ENCODE results near the gene IL23R. TPM values are rescaled to one million over a fixed set of nuclear protein-coding genes. Genes with fewer than 3 reads are reported as not detected.

Gene IL23R
- total RNA-seq, 1 donor from 2014 or later, result not detected

DNA sequence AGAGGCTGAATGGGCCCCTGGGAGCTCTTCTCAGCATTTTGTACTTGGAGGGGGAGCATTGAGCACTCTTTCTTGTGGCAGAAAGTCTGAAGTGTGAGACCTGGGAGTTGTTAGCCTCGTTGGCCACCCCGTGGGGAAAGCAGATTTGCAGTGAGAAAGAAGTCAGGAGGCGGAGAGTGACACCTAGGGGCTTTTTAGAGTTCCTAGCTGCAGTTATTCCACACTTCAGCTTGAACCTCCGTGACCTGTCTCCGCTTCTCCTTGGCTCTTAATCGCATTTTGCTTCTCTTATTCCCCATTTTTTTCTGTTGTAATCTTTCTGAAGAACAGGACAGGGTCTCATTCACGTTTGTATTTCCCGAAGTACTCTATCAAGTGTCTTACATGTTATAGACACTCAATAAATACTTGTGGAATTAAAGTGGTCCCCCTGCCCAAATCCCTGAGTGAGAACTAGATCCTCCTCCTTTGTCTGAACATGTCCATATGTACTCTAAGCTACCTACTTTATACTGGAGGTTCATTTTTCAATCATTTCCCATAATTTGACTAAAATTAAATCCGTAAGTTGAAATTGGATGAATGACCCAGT, 17.0 kb upstream of the IL23R start:
- DNase-seq, result peak; percentile 83

DNA sequence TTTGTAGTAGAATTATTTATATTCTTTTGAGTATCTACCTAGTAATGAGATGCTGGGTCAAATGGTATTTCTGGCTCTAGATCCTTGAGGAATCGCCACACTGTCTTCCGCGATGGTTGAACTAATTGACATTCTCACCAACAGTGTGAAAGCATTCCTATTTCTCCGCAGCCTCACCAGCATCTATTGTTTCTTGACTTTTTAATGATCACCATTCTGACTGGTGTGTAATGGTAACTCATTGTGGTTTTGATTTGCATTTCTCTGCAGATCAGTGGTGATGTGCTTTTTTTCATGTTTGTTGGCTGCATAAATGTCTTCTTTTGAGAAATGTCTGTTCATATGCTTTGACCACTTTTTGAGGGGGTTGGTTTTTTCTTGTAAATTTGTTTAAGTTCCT, 15.3 kb upstream of the IL23R start:
- no peak for DNase-seq

DNA sequence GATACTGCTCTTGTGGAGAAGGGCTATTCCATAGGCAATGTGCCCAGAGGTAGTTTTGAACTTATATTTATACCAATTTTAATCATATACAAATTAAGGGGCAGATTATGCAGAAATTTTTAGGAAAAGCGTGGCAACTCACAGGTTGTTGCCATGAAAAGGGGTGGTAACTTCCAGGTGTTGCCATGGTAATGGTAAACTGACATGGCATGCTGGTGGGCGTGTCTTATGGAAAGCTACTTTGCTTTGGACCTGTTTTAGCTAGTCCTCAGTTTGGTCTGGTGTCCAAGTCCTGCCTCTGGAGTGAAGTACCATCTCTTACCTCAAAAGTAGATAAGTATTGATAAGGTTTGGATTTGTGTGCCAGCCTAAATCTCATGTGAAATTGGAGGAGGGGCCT, 7.9 kb upstream of the IL23R start:
- DNase-seq, result no peak

DNA sequence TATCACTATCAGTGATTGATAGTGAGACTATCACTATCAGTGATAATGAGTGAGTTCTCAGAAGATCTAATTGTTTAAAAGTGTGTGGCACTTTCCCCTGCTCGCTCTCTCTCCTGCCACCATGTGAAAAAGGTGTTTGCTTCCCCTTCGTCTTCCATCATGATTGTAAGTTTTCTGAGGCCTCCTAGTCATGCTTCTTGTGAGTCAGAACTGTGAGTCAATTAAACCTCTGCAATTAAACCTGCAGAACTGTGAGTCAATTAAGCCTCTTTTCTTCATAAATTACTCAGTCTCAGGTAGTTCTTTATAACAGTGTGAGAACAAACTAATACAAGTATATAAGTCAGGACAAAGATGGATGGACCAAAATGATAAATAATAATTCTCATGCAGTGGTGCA, 7.0 kb upstream of the IL23R start:
- DNase-seq, result no peak

DNA sequence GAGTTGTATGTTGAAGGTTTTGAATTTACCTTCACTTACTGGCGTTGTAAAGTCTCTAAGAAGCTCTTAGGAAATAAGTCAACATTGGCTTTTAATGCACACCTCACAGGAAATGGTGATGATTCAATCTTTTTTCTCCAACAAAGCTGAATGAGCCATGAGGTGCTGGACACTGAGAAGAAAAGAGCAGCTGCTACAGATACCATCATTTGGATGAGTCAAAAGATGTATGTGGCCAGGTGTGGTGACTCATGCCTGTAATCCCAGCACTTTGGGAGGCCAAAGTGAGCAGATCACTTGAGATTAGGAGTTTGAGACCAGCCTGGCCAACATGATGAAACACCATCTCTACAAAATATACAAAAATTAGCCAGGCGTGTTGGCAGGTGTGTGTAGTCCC, 3.3 kb upstream of the IL23R start:
- no peak for DNase-seq

DNA sequence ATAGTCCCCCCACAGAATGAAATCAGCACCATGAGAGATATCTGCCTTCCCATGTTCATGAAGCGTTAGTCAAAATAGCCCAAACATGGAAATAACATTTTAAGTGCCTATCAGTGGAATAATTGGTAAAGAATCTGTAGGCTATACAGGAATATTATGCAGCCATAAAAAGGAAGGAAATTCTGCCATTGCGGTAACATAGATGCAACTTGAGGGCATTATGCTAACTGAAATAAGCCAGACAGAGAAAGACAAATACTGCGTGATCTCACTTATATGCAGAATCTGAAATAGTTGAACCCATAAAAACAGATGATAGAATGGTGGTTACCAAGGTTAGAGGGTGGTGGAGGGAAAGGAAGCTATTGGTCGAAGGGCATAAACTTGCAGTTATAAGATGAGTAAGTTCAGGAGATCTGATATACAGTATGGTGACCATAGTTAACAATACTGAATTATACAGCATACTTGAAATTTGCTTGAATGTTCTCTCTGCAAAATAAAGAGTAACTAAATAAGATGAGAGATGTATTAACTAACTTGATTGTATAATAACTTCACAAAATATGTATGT, 699 bp upstream of the IL23R start:
- DNase-seq, result no peak

DNA sequence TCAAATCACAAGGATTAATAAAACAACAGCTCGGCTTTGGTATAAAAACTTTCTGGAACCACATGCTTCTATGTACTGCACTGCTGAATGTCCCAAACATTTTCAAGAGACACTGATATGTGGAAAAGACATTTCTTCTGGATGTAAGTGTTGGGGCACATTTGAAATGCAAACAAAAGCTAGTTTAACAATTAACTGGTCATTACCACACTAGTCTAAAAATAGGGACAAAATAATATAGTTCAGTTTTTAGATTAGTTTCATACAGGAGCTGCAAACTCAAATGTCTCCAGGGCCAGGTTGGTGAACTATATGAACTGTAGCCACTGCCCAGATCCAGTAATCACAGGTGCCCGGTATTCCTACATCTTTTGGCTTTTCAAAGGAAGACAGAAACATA, 3.2 kb downstream of the IL23R start:
- DNase-seq, result no peak

DNA sequence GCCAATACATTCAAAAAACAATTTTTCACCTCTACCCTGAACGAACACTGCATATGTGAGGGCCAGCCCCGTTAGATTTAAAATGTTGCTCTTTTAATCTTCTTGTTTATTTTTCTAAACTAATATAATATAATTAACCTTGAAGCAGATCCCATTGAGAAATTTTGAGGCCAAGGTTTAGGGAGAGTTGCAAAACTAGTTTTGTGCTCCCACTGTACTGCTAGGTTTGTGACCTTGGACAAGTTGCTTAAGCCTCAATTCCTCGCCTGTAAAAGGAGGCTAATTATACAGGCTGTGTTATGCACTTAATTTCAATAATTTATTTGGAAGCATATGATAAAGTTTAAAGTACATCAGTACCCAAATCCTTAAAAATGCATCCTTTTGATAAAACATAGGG, 3.7 kb downstream of the IL23R start:
- DNase-seq, result no peak

DNA sequence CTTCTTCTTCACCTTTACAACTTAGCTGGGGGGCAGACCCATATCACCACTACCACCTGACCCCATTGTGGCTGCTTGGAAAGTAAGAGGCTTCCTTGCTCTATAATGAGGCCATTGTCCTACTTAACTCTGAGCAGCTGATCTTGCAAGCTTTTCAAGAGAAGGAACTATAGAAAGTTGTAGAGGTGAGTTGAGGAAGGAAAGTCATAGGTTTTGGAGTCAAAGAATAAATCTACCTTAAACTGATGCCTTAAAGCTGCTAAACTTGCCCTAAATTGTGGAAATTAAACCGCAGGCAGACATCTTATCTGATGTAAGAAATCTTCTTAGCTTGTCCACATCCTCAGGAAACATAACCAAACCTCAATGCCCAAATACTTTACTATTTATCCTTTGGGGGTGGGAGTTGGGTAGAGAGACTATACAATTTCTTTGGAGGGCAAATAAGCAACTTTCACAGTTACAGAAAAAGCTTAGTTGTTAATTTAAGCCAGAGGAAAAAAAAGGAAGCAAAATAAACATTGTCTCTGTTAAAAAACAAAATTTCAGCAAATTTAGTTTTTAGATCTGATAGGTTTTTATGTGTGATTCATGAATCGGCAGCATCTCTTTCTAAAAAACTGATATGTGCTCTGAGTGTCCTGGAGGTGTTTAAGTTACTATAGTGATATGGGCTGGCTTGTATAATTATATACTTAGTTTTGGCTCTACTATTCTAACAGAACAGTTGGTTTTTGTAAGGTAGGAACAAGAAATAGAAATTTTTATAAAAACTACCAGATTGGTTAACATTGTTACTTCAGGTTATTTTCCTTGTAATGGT, 4.7 kb downstream of the IL23R start:
- no peak for DNase-seq

DNA sequence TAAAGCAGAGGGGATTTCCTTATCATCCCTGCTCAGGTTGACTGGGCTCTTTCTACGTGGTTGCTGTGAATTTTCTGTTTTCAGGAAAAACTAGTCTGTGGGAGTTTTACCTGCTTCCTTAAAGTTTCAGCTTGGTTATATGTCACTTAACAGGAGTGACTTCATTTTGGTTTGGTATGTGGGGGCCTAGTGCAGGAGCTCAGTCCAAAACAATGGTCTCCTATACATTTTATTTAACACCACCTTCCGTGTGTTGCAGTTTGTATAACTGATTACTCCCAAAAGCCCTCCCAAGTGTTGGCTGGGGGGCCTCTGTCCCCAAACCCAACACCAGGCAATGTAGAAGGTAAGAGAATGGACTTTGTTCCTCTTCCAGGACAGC, 5.3 kb downstream of the IL23R start:
- no peak for DNase-seq

DNA sequence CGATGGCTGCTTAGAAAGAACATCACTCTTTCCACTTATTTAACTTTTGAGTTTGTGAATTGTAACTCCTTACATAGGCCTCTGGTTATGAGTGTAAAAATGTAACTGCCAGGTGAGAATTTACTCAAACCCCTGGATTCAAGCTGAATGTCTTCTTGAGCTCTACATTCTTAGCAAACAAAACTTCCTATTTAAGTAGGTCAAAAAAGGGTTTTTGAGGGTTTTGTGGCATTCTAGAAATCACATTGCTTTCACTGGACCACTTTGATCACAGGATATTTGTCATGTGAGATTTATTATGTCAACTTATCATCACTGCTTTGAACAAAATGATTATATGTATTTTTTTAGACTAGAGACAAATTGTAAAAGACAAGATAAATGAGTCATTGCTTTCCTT, 5.7 kb downstream of the IL23R start:
- no peak for DNase-seq

DNA sequence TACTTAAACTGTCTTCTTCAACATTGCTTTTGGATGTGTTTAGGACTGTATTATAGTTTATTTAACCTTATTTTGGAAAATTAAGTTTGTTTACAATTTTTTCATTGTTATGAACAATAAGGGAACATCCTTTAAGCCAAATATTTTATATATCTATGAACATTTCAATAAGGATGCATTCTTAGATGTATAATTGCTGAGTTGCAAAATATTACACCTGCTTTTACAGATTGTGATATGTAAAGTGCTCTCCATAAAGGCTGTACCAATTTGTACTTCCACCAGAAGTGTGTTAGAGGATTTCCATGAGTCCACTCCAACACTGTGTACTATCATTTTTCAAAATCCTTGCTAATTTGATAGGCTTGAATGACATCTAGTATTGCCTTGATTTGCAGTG, 7.7 kb downstream of the IL23R start:
- no peak for DNase-seq

DNA sequence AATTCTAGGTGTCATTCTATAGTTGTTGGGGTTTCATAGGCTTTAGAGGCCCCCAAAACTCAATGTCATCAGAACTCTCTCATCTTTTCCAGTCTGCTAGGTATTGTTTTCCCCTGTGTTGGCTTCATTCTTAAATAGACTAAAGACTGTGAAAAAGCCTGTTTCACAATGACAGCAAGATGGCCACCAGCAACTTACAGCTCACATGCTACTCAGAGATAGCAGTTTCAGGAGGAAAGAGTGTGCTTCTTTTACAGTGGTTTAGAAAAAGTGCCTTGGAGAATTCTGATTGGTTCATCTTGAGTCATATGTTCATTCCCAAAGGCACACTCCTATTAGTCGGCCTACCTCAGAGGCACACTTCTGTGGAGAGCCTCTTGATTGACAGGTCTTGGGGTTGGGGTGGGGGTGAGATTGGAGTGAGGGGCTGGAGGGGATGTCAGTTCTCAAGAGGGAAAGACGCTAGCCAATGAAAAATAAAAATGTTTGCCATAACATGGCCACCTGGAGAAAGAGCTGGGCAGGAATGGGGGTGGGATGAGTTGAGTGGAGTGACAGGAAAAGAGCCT, 8.5 kb downstream of the IL23R start:
- no peak for DNase-seq

DNA sequence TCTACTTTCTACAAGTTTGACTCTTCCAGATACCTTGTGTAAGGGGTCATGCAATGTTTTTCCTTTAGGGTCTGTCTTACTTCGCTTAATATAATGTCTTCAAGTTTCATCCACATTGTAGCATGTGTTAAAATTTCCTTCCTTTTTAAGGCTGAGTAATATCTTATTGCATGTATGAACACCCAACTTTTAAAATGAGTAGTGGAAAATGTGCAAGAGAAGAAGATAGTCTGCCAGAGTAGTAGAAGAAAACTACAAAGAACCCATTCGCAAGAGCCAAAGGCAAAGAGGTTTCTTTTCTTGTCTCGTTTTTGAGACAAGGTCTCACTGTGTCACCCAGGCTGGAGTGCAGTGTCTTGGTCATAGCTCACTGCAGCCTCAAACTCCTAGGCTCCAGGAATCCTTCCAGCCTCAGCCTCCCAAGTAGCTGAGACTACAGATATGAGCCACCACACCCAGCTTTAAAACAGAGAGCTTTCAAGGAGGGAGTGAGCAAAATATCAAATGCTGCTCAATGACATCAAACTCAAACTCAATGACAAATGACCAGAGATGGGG, 9.4 kb downstream of the IL23R start:
- DNase-seq, result no peak

DNA sequence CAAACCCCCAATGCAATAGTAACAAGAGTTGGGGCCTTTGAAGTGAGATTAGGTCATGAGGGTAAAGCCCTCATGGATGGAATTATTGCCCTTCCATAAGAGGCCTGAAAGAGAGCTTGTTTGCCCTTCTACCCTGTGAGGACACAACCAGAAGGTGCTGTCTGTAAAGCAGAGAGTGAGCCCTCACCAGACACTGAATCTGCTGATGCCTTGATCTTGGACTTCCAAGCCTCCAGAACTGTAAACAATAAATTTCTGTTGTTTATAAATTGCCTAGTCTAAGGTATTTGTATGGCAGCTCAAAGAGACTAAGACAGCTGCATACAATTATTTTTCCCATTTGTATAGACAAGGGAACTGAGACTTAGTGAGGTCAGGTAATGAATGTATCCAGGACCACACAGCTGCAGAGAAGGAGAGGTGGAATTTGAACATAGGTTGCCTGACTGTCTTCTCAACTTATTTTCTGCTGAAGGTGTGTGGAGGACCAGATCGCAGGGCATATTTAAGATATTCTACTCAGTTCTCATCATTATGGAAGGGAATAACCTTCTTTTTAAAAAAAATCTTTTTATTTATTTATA, 18.7 kb downstream of the IL23R start:
- DNase-seq, result no peak

DNA sequence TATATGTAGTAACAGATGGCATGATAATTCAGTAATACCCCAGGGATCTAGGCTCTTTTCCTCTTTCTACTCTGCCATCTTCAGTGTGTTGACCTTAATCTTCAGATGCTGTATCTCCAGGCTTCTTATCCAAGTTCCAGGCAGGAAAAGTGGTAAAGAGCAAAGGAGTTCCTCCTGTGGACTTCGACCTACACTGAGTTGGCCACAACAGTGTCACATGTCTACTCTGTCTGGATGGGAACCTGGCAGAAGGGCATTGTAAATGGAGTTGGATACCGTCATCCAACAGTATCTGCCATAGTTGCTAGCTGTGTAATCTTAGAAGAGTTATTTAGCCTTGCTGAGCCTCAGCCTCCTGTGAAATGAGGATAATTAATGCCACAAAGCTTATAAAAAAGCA, 21.9 kb downstream of the IL23R start:
- no peak for DNase-seq

DNA sequence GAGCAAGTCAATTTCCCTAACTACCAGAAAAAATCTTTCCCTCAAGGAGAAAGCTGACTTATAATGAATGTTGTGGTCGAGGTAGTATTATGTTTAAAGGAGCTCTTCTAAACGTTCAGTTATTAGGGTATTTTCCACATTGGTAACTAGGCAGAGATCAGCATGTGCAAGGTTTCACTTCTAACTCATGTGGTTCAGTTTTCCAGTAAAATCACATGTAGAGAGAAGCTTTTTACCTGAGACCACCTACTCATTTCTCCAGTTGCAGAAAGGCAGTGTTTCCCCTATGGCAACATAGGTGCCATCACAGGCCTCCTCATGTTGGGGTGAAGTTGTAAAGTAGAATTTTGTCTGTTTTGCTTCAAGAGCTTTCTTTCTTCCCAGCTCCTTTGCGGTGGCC, 23.7 kb downstream of the IL23R start:
- DNase-seq, result no peak

DNA sequence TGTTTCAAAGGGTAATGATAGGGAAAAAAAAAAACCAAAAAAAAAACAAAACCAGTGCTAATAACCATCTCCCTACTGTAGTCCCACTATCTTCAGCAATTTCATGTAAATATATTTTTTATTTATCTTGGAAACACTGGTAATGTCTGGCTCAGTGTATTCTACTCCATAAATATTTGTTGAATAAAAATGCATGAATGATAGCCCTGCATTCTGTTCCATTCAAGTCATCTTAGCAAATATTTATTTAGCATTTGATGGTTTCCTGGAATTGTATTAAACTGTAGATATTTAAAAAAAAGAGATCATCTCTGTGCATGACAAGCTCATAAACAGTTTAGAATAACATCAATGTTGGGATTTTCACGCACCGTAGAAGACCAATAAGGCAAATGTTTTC, 24.2 kb downstream of the IL23R start:
- DNase-seq, result no peak

DNA sequence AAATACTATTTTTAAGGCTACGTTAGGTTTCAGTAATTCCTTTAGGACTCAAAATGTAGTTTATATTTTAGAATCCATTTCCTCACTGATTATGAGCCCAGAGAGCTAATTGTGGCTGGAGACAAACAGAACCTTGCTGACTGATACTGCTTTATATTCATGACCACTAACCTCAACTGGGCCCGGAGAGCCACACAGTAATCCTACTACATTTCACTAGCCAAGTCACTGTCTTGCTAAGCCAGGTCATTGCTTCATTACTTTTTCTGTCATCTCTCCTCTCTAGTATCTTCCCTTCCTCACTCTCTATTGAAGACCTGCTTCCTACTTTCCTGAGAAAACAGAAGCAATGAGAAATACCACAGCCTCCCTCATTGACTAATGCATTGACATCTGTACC, 24.7 kb downstream of the IL23R start:
- no peak for DNase-seq

DNA sequence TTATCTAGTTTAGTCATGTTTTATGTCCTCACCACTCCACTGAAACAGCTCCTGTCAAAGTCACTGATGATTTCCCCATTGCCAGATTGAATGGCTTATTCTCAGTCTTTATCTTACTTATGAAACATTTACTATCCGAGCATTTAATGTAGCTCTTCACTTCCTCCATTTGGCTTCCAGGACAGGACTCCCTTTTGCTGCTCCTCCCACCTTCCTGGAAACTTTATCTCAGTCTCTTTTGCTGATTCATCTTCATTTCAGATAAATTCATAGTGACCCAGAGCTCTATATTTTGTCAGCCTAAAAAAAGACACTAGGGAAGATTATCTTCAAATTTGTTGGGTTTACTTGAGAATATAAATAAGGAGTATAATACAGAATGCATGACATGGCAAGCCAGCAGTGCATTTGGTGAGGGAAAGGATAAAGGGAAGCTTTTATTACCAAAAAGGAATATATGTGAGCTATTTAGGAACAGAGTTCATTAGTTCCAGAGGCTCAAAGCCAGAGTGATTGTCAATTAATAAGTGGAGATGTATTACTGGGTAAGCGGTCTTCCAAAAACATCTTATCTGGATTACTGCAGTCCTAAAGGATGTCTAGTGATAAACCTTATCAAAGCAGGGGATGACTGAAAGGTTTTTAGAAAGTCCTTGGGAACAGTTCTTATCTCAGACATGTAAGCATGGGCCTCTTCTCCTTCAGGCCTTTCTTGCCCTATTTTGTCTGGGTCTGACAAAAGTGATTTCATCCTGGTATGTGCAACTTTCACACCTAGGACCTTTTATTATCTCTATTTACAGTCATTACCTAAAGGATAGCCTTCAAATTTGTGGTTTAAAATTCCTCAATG, 25.6 kb downstream of the IL23R start:
- no peak for DNase-seq

DNA sequence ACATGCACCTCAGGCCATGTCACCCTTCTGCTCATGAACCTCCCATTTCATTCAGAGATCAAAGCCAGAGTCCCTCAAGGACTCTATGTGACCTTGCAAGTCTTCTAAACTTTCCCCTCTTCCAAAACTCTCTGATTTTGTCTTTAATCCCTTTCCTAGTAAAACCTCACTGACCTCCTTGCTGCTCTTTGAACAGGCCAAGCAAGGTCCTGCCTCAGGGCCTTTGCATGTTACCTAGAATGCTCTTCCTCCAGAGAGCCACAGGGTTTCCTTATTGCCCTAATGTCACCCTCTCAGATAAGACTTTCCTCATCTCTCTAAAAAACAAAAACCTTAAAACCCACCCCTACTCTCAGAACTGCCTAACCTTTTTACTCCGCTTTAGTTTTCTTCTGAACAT, 26.6 kb downstream of the IL23R start:
- no peak for DNase-seq

DNA sequence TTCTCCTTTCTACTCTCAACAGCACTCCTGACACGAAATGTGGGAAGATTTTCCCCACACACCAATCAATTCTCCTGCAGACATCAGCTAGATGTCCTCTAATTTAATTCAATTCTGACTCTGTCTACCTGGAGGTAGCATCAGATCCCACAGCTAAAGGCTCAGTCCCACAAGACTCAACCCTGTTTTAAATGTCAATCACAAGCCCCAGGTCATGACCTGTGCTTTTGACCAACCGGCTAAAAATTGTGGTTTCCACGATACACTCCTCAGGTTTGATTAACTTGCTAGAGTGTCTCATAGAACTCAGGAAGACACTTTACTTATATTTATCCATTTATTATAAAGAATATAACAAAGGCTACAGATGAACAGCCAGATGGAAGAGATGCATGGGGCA, 27.4 kb downstream of the IL23R start:
- no peak for DNase-seq
